ENCODE data around the gene TLR2. TPM values are rescaled to one million over a fixed set of nuclear protein-coding genes. Genes with fewer than 3 reads are reported as not detected.

Gene TLR2
- total and polyA plus RNA-seq, 4 donors, result 27.5 to 190 (median 140) TPM

DNA sequence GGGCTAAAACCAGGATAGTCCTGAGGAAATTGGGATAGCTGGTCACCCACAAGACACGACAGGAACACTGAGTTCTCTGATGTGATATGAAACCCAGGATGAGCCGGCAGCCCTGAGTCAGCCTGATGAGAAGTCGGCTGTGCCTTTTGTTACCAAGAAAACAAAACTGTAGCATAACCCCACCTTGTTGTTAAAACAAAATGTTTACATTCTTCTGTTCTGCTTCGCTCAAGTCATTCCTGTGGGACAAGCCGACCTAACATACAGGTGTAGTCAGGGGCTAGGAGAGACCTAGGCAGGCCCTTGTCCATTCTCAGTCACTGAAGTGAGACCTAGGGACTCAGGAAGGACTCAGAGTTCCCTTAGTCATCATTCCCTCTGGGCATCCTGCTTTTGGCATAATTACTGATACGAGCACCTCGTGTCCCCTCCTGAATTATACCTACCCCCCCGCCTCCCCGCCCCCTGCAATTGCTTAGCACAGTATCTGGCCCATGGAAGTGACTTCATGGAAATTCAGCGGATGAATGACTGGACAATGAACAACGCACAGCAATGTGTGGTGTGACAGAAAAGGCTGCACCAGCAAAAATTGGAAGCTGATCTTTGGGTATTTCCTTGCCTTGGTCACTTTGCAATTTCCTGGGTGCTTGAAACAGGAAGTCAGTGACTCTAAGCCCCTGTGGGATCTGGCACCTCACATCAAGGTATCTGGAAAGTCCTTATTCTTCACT is 31.9 kb upstream of the TLR2 start:
- H3K4me3 ChIP-seq, result no peak overlapping the region
- no peaks in the 10 kb centered on the region for H3K27me3 ChIP-seq (ENCODE audit: control insufficient read depth in 3 of 3, insufficient read depth in 3 of 3, low read length in 2 of 3)
- no peaks in the 10 kb centered on the region for H3K36me3 ChIP-seq (ENCODE audit: control insufficient read depth in 4 of 4, insufficient read depth in 4 of 4, low read length in 4 of 4)
- no peak overlapping the region for H3K9ac ChIP-seq (ENCODE audit: insufficient read depth in 1 of 2, low read length in 2 of 2)
- H3K9me3 ChIP-seq (ENCODE audit: control insufficient read depth in 4 of 4, insufficient read depth in 3 of 4, low read length in 3 of 4), result peaks cover 0 to 2% (median 0%) of the 10 kb centered on the region in 4 donors
- TF ChIP-seq, protein P1, sequence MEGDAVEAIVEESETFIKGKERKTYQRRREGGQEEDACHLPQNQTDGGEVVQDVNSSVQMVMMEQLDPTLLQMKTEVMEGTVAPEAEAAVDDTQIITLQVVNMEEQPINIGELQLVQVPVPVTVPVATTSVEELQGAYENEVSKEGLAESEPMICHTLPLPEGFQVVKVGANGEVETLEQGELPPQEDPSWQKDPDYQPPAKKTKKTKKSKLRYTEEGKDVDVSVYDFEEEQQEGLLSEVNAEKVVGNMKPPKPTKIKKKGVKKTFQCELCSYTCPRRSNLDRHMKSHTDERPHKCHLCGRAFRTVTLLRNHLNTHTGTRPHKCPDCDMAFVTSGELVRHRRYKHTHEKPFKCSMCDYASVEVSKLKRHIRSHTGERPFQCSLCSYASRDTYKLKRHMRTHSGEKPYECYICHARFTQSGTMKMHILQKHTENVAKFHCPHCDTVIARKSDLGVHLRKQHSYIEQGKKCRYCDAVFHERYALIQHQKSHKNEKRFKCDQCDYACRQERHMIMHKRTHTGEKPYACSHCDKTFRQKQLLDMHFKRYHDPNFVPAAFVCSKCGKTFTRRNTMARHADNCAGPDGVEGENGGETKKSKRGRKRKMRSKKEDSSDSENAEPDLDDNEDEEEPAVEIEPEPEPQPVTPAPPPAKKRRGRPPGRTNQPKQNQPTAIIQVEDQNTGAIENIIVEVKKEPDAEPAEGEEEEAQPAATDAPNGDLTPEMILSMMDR (IDR thresholded peaks at IDR 0.05; ENCODE audit: control extremely low read depth, extremely low read depth), result no peak
- DNase-seq, result no peak
- peaks cover 0 to 10% (median 0%) of the 10 kb centered on the region in 5 donors for H3K4me1 ChIP-seq (ENCODE audit: control insufficient read depth in 5 of 5, insufficient read depth in 5 of 5, low read length in 5 of 5)
- 44 to 71% methylated on average over 11 of the region's 11 CpGs for WGBS, 2 donors
- H3K27ac ChIP-seq (ENCODE audit: low read depth in 1 of 2, low read length in 1 of 2), result peak overlapping the region; percentile 69 to 93
- peak; percentile 29 for ATAC-seq (ENCODE audit: insufficient read depth, low FRiP score)

DNA sequence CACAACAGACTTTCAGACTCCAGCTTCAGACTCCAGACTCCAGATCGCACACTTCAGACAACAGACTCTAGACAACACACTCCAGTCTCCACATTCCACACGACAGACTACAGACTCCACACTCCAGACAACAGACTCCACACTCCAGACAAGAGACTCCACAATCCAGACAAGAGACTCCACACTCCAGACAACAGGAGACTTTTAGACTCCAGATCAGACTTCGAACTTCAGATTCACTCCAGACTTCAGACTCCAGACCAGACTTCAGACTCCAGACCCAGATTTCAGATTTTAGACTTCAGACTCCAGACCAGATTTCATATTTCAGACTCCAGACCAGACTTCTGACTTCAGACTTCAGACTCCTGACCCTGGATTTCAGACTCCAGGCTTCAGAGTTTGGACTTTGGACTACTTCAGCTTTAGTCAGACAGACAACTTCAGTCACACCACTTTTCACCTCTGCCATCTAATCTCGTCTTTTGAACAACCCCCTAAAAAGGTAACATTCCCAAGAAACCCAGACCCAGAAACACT is 29.0 kb upstream of the TLR2 start:
- TF ChIP-seq, protein P1 (IDR thresholded peaks at IDR 0.05; ENCODE audit: control extremely low read depth, extremely low read depth), result no peak
- H3K27ac ChIP-seq (ENCODE audit: low read depth in 1 of 2, low read length in 1 of 2), result peak overlapping the region in 1 of 2 donors; percentile 84
- no peak overlapping the region for H3K4me3 ChIP-seq
- DNase-seq (no peak), ATAC-seq (ENCODE audit: insufficient read depth, low FRiP score) (no peak)
- peaks cover 0 to 2% (median 0%) of the 10 kb centered on the region in 4 donors for H3K9me3 ChIP-seq (ENCODE audit: control insufficient read depth in 4 of 4, insufficient read depth in 3 of 4, low read length in 3 of 4)
- 43 to 69% methylated on average over 4 of the region's 4 CpGs for WGBS, 2 donors
- no peaks in the 10 kb centered on the region for H3K36me3 ChIP-seq (ENCODE audit: control insufficient read depth in 4 of 4, insufficient read depth in 4 of 4, low read length in 4 of 4)
- peaks cover 0 to 12% (median 0%) of the 10 kb centered on the region in 5 donors for H3K4me1 ChIP-seq (ENCODE audit: control insufficient read depth in 5 of 5, insufficient read depth in 5 of 5, low read length in 5 of 5)
- no peak overlapping the region for H3K9ac ChIP-seq (ENCODE audit: insufficient read depth in 1 of 2, low read length in 2 of 2)
- no peaks in the 10 kb centered on the region for H3K27me3 ChIP-seq (ENCODE audit: control insufficient read depth in 3 of 3, insufficient read depth in 3 of 3, low read length in 2 of 3)

DNA sequence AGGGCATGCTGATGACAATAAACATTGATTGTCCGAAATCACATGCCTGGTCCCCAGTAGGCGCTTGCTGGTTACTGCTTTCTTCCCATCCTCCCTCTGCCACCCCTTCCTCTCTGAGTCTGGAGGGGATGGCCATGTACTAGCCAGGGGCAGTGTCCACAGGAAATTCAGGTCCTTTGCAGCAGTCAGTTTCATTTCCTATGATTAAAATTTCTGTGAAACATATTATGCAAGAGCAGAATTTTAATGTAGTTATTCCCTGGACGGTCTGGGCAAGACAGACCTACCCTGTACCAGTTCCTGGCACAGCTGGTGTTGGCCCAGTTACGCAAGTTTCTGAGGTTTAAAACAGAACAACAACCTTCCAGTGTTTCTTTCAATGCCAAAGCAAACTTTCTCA is 28.2 kb upstream of the TLR2 start:
- H3K27ac ChIP-seq (ENCODE audit: low read depth in 1 of 2, low read length in 1 of 2), result peak overlapping the region in 1 of 2 donors; percentile 84
- WGBS, 2 donors, result 39 to 45% methylated on average over 4 of the region's 4 CpGs
- H3K9ac ChIP-seq (ENCODE audit: insufficient read depth in 1 of 2, low read length in 2 of 2), result no peak overlapping the region

More for the DNA sequence above, 28.2 kb upstream of the TLR2 start:
- TF ChIP-seq, protein P1 (IDR thresholded peaks at IDR 0.05; ENCODE audit: control extremely low read depth, extremely low read depth), result no peak
- Histone ChIP-seq H3K36me3 (ENCODE audit: control insufficient read depth in 4 of 4, insufficient read depth in 4 of 4, low read length in 4 of 4) (no peaks in the 10 kb centered on the region), H3K9me3 (ENCODE audit: control insufficient read depth in 4 of 4, insufficient read depth in 3 of 4, low read length in 3 of 4) (peaks cover 0 to 2% (median 0%) of the 10 kb centered on the region in 4 donors), H3K27me3 (ENCODE audit: control insufficient read depth in 3 of 3, insufficient read depth in 3 of 3, low read length in 2 of 3) (no peaks in the 10 kb centered on the region), H3K4me3 (no peak overlapping the region), H3K4me1 (ENCODE audit: control insufficient read depth in 5 of 5, insufficient read depth in 5 of 5, low read length in 5 of 5) (peaks cover 0 to 15% (median 3%) of the 10 kb centered on the region in 5 donors)
- DNase-seq (no peak), ATAC-seq (ENCODE audit: insufficient read depth, low FRiP score) (peak; percentile 51)

All from lung (tissue), 12 donors.